ENCODE measurements around the gene DPCD.
"Not testable (repeated sequence)": the region's sequence is repeated elsewhere in the genome, so short reads cannot be mapped to it uniquely, and the experiment has no call there.

DPCD gene

DNA sequence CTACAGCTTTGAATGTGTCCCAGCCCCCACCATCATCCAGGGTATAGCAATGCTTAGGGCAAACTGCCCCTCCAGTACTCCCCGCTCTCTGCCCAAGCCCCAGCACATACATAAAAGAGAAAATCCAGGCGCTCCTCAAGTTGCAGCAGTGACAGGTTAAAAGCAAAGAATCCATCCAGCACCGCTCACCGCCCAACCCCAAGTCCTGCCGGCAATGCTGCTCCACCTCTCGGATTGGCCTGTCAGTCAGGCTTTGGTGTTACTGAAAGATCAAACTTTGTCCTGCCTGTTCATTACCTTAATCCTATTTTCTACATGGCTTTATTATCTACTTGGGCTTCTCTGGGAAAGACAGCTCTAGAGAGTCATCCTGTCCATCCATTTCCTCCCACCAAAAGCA lies 31.9 kb downstream of the DPCD start:
- DNase-seq (ENCODE audit: low spot score) = no peak

DNA sequence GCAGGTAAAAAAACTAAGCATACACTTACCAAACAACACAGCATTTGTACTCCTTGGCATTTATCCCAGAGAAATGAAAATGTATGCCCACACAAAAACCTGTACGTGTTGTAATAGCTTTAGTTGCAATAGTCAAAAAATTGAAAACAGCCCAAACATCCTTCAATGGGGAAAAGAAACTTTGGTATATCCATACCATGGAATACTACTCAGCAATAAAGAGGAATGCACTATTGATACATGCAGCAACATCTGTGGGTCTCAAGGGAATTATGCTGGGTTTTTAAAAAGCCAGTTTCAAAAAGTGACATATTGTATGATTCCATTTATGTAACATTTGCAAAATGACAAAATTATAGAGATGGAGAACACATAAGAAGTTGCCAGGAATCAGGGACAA lies 35.4 kb downstream of the DPCD start:
- no peak for DNase-seq (ENCODE audit: low spot score)

DNA sequence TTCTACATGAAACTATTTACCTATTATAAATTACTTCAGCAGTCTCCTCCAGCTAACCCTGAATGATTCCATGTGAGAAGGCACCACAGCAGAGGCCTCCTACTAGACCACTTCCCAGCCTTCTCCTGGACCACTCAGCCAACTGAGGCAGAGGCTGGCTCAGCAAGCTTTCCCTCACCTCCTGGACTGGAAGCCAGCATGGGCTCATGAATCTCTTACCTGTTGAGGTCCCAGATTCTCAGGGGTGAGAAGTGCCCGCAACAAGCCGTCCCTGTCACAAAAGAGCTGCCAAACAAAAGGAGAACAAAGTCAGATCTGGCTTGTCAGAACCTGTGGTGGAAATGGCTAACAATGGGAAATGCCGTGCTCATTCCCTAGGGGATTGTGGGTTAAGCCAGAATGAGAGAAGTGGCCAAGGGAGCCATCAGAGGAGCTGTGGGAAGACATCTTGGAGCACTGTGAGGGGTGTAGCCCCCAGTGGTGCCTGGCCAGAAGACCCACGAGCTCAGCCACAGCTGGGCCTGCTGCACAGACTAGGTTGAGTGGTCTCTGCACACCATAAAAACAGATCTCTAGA lies 36.5 kb downstream of the DPCD start:
- DNase-seq (ENCODE audit: low spot score) = no peak

DNA sequence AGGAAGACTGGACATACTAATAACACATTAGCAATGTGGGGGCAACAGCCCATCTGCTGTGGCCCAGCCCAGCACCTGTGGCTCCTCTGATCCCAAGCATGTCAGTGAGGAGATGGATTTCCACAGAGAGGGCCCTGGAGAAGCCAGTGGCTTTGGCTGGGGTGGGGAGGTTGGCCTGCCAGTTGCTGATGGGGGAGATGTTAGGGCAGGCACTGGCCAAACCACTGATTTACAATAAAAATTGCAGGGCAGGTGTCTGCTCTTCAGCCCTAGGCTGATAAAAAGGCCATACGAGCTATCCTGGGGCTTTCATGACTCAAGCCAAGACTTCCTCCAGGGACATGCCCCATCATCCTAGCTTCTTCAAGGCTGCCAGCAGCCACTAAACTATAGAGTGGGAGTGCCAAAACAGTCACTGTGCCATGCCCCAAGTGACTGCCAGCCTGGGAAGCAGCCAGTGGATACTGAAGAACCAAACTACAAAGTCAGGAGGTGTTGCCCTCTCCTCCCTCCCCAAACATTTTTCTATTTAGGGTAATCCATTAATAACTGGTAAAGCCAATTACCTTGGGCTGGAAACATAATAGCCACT lies 37.8 kb downstream of the DPCD start:
- no peak for DNase-seq (ENCODE audit: low spot score)

DNA sequence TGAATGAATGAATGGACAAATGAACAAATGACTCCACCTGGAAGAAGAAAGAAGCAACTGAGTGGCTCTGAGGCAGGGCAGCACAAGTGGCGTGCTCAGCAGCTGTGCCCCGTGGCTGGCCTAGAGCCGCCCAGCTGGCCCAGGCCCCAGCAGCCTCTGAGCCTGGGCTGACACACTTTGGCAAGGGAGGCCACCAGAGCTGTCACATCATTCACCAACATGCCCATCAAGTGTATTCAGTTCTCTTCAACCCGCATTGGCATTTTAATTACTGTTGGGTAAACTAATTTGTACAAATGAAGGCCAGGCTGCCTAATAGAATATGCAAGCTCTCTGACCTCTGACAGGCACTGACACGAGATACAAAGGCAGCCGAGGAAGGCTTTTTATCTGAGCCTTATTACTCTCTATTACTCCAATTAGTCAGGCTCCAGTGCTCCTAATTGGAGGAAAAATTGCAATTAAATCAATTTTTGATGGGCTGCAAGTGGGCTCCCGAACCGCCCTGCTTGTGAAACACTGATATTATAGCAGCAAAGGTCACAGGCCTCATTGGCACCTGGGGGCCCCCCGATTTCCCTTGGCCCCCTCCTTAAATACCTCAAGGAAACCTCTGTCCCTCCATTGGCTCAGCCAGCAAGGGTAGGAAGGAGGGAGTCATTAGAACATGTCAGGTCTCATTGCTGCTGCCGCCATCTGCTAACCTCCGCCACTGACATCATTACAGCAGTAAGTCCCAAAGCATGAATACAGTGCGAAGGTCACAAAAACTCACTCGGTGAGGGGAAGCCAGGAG lies 41.9 kb downstream of the DPCD start:
- no peak for DNase-seq (ENCODE audit: low spot score)

DNA sequence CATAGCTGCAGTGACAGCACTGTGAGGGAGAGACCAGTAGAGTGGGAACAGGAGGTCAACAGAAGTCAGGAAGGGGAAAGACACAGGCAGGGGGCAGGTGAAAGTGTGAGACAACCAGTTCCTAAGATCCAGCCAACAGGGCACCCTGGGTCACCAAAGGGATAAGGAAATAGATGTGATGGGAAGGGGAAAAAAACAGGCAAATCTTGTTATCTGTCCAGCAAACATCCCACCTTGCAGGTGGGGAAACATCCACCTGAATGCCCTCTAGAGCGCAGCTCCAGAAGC lies 42.5 kb downstream of the DPCD start:
- no peak for DNase-seq (ENCODE audit: low spot score)

DNA sequence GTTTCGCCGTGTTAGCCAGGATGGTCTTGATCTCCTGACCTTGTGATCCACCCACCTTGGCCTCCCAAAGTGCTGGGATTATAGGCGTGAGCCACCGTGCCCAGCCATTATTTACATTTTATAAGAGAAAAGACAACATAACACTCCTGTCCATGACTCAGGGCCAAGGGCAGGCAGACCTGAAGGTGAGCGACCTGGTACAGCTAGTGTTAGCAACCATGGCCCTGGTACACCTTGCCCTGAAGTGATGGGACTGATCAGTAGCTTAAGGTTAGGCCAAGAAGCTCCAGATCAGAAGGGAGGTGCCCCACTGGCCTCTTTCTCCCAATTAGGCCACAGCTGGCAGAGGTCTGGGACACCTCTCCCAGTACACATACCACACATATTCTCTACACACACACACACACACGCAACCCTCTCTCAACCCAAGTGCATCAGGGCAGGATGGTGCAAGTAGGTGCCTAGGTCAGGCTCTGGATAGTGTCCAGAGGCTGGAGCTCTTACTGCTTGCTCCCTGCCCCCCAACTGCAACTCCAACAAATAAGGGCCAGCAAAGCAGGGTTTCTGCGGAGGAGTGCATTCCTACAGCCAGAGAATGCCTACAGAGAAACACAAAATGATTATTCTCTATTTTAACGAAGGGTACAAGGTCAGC lies 43.8 kb downstream of the DPCD start:
- DNase-seq (ENCODE audit: low spot score) = no peak

DNA sequence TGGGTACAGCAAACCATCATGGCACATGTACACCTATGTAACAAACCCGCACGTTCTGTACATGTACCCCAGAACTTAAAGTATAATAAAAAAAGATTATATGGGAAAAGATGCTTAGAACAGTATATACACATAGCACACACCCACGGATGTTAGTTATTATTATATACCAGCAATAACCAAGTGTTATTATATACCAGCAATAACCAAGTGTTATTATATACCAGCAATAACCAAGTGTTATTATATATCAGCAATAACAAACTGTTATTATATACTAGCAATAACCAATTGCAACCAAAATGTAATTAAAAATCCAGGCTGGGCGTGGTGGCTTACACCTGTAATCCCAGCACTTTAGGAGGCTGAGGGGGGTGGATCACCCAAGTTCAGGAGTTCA lies 45.4 kb downstream of the DPCD start:
- not testable (repeated sequence) for DNase-seq (ENCODE audit: low spot score)

DNA sequence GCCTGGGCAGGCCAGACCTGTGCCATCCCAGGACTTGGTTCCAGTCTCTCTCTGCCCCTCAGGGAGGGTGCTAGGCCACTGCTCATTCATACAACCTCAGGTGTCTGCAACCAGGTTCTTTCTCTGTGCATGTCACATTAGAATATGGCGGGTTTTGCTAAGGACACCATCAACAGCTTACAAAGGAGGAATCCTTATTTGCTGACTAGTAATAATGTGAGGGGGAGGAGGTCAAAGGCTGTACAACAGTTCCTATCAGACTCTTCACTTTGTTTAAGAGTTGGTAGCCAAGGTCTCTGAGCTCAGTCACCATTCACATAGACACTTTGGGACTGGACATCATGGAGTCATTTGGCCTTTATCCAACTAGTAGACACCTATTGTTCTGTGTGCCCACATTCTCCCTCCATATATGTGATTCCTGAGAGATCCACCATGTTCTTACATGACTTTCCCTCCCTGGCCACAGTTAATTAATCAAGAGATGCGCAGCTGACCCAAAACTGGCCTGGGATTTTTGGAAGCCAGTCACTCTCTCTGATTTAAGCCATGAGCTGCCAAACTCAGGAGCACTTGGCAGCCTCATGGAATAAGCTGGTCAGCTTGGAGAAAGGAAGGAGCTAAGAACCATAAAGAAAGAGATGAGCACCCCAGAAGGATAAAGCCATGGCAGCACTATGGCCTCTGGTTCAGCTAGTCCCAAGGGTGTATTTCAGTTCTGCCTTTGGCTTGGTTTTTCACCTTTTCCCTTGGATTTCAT lies 51.2 kb downstream of the DPCD start:
- DNase-seq (ENCODE audit: low spot score) = no peak

DNA sequence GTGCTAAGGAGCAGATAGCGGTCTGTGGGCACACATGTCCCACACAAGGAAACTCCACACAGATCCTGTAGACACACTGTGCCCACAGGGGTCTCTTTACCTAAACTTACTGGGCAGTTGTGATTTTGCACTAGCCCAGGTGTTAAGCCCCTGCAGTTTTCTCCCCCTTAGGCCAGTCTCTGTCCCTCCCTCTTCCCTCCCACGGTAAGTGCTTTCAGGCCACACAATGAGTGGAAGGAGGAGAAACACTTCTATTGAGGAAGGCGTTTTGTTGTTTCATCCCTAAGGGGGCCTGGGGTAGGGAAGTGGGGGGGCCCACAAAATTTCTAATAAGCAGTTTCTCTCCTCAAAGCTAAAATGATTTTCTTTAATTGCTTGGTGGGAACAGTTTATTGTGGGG lies 55.4 kb downstream of the DPCD start:
- no peak for DNase-seq (ENCODE audit: low spot score)

DNA sequence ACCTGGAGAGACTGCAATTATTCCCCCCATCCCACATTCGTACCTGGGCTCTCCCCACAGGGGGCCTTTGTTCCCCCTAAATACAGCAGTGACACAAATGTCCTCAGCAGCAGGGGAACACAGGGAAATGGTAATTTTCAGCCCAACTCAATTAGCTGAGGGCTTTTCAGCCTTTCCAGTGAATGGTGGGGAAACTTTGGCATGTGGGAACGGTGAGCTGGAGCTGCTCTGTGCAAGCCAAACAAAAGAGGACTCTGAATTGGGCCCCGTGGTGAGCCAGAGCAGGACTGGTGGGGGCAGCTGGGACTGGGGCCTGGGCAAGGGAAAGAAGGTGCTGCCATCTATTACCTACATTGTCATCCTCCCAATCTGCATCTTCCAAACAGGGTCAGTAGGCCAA lies 55.9 kb downstream of the DPCD start:
- no peak for DNase-seq (ENCODE audit: low spot score)

DNA sequence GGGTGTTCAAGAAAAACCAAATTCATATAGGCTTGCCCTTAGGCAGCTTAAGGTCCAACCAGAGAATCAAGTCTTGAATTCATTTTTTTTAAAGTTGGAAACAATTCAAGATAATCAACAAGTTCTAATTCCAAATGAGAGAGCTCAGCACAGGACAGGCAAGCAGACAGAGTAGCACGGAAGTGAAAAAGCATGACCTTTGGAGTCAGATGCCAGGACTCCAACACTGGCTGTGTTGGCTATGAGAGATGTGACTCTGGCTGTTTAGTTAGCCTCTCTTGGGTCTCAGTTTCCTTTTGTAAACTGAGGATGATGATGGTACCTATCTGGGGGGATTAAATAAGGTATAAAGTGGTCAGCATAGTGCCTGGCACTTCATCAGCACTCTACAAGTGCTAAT lies 57.5 kb downstream of the DPCD start:
- DNase-seq (ENCODE audit: low spot score) = no peak

DNA sequence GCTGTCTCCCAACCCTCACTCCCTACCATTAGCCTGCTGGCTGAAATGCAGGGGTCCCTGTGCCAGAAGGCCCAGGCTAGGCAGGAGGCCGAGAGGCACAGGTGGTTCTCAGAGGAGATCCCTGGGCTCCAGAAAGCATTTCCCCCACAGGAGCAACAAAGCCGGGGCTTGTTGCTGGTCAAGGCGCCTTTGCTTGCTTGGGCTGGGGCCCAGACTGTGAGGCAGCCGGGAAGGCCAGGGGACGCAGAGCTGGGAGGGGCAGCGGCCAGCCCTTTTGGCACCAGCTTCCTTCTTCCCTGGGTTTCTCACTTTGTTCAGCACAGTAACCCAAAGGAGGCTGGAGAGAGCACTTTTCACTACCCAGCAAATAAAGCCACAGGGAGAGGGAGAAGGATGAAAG lies 58.2 kb downstream of the DPCD start:
- DNase-seq (ENCODE audit: low spot score) = no peak

DNA sequence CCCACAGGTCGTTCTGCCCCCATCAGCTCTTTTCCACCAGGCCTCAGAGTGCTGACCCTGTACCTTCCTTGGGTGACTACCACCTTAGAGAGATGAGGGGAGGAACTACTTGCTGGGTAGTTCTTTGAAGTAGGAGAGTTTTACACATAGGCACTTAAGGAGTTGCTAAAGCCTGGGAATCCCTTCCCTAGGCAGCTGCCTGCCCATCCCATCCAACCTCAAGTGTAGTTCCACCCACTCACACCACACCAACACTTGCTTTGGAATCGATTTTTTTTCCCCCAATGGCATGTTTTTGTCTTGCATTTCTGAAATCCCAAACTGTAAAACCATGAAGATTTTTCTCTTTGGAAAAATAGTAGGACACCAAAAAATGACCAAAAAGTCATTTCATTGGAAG lies 59.1 kb downstream of the DPCD start:
- DNase-seq (ENCODE audit: low spot score) = no peak

DNA sequence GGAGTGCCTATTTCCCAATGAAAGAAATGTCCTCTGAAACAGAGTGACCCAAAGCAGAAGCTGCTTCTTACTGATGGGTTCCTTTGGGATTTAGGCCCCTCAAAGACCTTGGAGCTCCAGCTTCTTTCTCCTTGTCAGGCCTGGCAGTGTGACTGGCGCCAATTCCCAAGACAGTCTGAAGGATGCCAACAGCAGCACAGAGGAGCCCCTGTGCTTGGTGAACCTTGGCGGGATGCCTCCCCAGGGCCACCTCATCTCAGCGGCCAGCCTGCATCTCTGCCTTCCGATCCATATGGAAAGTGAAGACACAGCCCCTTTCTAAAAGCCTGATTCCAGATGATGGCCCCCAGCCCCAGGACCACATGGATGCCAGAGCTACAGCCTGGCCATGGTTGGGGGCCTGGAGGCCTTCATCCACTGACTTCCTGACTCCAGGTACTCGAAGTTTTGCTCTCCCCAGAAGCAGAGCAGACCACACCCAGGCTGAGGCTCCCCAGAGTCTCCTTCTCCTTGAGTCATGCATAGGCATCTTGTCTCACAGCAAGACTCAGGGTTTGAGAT lies 61.5 kb downstream of the DPCD start:
- no peak for DNase-seq (ENCODE audit: low spot score)

DNA sequence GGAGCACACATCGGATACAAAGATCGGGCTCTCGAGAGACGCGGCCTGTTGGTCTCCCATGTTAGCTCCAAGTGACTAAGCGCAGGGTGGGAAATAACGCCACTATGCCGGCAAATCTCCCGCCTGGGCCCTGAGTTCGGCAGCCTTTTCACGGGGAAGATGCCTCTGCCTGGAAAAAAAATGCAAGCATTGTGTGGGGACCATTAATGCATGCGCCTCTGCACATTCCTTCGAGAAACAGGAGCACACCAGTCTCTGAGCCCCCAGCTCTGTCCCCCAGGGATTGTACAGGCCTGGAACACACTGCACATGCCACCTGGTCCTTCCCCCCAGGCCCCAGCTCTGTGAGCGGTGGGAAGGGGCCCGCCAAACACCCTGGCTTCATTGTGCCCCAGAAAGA lies 62.7 kb downstream of the DPCD start:
- no peak for DNase-seq (ENCODE audit: low spot score)

DNA sequence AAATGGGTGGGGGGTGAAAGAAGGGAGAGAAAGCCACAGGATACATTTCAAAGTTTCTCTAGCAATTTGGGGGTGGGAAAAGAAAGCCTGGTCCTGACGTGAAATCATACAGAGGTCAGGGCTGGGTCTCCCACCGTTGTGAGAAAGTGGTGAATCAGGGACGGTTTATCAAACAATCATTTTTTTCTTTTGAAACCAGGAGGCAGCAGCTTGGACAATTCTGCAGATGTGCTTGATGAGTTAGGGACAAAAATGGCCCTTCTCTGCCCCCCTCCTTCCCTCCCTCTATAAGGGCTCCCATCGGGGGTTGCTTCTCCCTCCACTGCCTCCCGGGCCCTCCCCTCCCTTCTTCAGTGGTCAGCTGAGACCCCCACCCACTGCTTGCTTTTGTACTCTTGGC lies 63.2 kb downstream of the DPCD start:
- DNase-seq (ENCODE audit: low spot score) = no peak

DNA sequence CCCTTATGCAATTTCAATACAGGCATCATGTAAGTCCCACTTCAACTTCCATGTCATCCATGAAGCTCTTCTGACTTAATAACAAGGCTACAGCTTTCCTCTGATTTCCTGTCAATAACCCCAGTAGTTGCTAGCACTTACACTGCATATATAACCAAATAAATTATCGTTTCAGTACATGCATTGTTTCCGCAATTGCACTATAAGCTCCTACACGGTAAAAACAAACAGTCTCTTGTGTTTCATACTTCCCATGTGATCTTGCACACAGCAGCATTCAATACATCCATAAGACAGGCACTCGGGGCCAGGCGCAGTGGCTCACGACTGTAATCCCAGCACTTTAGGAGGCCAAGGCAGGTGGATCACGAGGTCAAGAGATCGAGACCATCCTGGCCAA lies 65.4 kb downstream of the DPCD start:
- no peak for DNase-seq (ENCODE audit: low spot score)

DNA sequence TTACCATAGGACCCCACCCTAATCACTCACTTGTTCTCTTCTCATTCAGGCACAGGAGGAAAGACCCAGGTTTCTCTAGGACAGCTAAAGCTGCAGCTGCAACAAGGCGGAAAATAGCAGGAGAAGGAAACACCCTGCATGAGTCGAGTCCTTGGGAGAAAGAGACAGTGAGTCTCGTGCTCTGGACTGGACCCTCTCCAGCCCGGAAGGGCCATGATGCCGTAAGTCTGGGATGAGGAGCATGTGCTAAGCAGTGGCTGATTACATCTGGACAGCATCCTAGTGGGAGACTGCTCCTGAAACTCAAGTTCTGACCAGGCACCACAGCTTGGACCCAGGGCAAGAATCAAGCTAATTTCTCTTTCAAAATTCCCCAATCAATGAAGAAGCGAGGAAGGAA lies 67.4 kb downstream of the DPCD start:
- no peak for DNase-seq (ENCODE audit: low spot score)

DNA sequence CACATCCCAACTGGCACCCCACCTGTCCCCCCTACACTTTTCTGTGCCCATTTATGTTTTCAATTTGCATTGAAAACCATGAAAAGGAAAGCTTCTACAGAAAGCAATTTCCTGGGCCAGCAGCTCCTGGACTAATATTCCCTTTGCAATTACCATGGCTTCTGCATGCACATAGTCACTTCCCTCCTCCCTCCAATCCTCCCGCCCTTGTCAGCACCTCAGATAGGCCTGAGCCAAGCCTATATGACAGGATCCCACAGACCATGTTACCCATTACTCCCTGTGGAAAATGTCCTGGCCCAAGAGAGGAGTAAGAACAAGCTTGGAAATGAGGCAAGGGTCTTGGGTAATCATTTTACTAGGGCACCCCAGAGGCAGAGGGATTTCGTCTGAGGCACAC lies 68.8 kb downstream of the DPCD start:
- no peak for DNase-seq (ENCODE audit: low spot score)

DNA sequence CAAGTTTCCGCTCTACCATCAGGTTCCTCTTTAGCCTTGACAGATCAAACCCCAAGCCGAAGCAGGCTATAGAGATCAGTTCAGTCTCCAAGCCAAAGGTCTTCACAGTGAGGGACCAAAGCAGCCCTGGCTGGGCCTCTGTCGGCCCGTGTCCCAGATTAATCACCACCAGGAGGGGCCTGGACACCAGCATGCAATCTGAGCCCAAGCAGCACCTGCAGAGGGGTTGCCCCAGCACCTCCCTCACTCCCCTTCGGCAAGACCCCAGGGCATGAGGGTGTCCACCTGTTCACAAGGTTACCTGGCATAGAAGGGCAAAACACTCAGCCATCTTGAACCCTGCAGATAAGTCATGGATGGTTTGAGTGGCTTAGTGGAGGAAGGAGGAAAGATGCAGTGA lies 70.9 kb downstream of the DPCD start:
- no peak for DNase-seq (ENCODE audit: low spot score)

Data from SW480 (cell line).